T-helper 1 cell (primary cell): ENCODE results near the gene FANK1.
"Not testable (repeated sequence)": the region's sequence is repeated elsewhere in the genome, so short reads cannot be mapped to it uniquely, and the experiment has no call there.

Experiments used
- DNase-seq, 5 donors: peaks; one replicate each; pipeline ENCODE4 v3.0.0-alpha.2; 2012 to 2020

Gene FANK1

GRCh38 chr10:125933693-125934092 is 37.3 kb downstream of the FANK1 start:
- no peak for DNase-seq

- no peak for DNase-seq
Observed at GRCh38 chr10:125936331-125936730, 40.0 kb downstream of the FANK1 start.

DNA sequence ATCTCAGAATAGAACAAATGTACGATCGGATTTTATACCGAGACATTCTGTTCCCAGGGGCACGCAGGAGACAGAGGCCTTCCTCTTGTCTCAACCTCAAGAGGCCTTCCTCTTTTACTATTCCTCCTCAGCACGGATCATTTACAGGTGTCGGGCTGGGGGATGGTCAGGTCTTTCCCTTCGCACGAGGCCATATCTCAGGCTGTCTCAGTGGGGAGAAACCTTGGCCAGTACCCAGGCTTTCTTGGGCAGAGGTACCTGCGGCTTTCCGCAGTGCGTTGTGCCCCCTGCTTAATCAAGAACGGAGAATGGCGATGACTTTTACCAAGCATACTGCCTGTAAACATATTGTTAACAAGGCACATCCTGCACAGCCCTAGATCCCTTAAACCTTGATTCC is 44.2 kb downstream of the FANK1 start:
- no peak for DNase-seq

DNA sequence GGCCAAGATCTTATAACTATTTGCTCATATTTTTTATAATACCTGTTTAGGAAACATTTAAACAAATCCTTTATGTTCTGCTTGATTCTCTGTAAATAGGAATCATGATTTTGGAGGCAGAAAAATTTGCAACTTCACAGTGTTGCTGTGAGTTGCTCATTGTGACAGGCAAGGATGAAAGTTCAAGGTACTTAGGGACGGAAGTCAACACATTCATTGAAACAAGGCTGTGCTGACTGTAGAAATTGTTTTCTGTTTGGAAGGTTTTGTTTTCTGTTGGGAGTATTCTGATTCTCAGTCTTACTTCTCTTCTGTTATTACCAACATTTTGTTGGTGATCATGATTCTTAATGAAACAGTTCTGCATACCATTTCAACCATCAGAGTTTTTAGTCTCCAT is 54.9 kb downstream of the FANK1 start:
- no peak for DNase-seq

DNA sequence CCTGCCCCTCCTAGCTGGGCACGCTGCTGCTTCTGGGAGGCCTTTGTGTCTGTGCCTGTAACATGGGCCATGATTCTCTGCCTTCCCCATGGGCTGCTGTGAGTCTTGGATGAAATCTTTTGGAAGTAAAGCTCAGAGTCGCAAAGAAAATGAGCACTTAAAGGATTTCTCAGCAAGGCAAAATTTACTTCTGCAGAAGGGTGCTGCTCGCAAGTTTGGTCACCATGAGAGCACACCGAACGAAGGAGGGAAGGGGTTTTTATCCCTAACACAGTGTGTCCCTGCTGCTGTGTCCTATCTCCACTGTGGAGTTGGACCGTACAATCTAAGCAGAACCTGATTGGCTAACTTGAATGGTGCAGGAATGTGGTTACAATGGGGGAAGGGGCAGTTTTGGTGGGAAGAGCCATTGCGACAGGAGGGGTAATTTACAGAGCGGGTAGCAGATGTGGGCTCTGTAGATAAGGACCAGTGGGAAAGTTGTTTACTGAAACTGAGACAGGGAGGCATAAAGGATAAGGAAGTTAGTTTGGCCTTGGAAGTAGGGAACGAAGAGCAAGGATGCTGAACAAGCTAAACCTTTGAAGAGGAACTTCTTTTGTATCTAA is 57.5 kb downstream of the FANK1 start:
- DNase-seq, result no peak

DNA sequence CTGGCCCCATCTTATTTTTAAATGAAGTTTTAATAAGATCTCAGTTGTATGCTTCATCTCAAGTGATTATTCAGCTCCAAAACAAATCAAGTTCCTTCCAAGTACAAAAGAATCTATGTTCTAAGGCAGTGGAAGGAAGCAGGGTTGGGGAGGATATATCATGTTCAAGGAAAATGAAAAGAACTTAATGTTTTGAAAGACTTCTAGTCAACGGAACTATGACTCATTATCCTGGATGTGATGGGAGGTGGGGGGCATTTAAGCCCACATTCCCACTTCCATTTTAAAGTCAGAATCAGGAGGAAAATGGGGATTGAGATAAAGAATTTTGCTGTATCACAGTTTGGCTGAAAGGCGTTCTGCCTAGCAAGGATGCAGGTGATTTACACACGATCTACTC is 59.4 kb downstream of the FANK1 start:
- no peak for DNase-seq

GRCh38 chr10:125961743-125962142 is 65.4 kb downstream of the FANK1 start:
- DNase-seq, result no peak

DNA sequence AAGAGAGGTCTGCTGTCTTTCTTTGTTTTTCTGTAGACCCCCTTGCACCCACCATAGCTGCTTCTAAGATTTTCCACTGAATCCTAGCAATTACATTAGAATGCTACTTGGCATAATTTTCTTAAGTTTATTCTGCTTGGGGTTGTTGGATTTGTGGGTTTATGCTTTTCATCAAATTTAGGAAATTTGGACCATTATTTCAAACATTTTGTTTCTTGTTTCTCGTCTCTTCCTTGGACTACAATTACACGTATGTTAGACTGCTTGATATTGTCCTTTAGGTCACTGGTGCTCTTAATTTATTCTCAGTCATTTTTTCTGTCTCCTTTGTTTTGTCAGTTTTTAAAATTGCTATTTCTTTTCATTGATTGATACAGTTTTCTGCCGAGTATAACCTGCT is 65.8 kb downstream of the FANK1 start:
- no peak for DNase-seq

DNA sequence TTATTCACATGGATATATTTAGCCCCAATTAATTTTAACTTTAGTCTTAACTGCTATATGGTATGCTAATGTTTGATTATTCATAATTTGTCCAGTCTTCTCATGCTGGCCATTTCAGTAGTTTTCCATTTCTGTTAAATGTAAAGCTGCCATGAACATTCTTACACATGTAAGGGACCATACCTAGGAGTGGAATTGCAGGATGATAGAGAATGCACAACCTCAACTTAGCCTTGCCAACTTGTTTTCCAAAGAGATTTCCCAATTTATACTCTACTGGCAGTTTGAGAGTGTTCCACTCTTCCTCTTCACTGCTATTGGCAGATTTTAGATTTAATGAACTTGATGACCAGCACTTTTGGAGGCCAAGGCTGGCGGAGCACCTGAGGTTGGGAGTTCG is 68.2 kb downstream of the FANK1 start:
- no peak for DNase-seq

DNA sequence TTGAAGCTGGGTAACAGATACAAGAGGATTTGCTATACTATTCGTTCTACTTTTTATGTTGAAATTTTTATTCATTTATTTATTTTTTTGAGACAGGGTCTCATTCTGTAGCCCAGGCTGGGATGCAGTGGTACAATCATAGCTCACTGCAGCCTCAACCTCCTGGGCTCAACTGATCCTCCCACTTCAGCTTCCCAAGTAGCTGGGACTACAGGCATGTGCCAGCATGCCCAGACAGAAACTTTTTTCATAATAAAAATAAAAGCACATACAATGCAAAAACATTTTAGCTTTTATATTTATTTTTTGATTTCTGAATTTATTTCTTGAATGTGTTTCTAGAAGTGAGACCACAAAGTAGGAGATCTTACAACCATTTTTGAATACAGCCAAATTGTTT is 71.2 kb downstream of the FANK1 start:
- no peak for DNase-seq

DNA sequence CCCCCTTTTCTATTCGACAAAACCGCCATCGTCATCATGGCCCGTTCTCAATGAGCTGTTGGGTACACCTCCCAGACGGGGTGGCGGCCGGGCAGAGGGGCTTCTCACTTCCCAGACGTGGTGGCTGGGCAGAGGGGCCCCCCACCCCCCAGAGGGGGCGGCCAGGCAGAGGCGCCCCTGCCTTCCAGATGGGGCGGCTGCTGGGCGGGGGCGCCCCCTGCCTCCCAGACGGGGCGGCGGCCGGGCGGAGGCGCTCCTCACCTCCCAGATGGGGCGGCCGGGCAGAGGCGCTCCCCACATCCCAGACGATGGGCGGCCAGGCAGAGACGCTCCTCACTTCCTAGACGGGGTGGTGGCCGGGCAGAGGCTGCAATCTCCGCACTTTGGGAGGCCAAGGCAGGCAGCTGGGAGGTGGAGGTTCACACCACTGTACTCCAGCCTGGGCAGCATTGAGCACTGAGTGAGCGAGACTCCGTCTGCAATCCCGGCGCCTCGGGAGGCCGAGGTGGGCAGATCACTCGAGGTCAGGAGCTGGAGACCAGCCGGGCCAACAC is 73.8 kb downstream of the FANK1 start:
- not testable (repeated sequence) for DNase-seq

DNA sequence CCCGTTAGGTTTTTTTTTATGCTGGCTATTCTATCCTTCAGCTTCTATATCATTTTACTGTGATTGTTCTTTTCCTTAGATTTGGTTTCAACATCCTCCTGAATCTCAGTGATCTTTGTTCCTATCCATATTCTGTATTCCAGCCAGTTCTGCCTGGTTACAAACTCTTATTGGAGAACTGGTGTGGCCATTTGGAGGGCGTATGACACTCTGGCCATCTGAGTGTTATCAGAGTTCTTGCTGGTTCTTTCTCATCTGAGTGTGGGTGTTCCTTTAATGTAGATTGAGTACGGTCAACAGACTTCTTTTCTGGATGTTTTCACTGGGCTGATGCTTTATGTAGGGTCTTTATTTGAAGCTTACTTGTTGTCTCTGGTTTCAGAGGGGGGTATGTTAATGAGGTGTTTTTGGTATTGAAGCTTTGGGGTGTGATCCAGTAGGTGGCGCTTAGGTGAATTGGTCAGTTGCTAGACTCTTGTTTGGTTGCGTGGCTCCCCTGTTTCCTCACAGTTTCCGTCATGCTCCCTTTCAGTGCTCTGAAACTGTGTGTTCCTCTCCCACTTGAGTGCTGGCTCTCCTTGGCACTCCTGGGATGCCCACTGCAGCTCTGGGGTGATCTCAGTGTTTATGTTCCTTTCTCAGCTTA is 80.7 kb downstream of the FANK1 start:
- no peak for DNase-seq

DNA sequence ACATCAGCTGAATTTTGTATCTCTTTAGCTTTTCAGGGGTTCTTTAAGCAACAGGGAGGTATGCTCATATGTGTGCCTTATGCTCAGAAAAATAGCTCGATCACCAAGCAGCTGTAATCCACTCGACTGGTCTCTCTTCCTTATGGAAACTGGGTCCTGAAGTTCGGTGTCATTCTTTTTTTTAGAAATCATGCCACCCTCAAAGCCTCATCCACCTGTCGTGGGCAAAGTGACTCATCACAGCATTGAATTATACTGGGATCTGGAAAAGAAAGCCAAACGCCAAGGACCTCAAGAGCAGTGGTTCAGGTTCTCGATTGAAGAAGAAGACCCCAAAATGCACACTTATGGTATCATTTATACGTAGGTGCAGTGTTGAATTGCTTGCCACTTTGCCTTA is 83.6 kb downstream of the FANK1 start:
- DNase-seq, result no peak

DNA sequence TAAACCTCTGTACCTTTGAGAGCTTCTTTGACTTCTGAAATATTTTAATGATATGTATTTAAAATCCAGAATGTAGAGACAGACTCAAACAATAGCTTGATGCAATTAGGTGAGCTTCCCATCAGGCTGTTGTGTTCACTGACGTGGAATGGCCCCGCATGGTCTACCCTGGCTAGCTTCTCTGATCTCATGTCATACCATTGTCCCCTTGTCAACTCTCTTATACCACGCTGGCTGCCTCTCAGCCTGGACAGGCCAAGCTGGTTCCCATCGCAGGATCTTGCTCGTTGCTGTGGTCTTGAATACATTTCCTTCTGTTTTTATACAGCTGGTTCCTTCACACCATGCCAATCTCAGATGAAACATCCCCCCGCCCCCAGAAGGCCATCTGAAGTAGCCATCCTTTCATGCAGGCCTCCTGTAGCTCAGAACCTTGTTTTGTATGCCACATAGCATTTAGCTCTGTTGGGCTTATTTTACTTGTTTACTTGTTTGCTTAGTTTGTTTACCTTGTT is 84.2 kb downstream of the FANK1 start:
- DNase-seq, result no peak

- DNase-seq, result peak in 2 of 5 donors; percentile 14 to 28
Observed at GRCh38 chr10:125982260-125982948, 86.0 kb downstream of the FANK1 start.

- DNase-seq, result no peak
Observed at GRCh38 chr10:125983161-125983560, 86.8 kb downstream of the FANK1 start.

- no peak for DNase-seq
Observed at GRCh38 chr10:125983656-125984055, 87.3 kb downstream of the FANK1 start.

DNA sequence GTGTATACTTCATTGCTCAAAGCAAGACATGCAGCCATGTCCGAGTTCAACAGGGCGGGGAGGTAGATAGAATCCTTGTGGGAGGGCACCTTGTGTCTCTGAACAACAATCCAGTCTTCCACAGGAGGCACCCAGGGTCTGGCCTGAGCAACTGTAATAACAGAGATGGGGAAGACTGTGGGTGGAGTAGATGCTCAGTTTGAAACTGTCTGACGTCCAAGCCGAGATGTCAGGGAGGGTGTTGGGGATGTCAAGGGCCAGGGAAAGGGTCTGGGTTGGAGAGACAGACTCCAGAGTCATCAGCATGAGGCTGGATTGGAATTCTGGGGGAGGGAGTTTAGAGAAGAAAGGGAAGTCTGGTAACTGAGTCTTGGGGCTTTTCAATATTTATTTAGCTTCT is 88.0 kb downstream of the FANK1 start:
- DNase-seq, result no peak

DNA sequence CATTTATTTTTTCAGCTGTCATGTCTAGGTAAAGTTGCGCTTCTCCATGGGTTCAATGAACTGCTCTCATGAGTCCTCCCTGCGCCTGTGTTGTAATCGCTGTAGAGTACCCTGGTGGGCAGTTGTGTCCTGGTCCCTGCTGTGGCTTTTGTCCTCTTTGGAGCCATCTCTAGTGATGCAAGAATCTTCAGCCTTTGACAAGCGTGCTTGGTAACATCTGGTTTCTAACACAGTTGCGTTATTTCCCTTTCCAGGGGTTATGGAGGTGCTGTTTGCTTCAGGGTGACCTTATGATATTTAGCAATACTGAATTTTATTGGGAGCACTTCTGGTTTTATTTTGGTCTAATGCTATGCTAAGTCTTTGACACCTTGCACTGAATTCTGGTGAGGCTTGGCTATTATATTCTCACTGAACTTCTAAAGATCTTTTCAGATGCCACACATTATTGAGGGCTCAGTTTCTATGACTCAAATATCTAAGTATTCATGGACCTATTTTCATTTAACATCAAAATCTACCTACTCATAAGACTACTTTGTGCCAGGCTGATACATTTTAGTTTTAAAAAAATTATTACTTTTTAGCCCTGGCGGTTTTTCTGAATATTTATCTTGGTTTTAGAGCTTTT is 88.6 kb downstream of the FANK1 start:
- DNase-seq, result no peak

GRCh38 chr10:125985557-125986240 is 89.3 kb downstream of the FANK1 start:
- DNase-seq, result no peak

- no peak for DNase-seq
Observed at GRCh38 chr10:125989791-125990190, 93.4 kb downstream of the FANK1 start.

DNA sequence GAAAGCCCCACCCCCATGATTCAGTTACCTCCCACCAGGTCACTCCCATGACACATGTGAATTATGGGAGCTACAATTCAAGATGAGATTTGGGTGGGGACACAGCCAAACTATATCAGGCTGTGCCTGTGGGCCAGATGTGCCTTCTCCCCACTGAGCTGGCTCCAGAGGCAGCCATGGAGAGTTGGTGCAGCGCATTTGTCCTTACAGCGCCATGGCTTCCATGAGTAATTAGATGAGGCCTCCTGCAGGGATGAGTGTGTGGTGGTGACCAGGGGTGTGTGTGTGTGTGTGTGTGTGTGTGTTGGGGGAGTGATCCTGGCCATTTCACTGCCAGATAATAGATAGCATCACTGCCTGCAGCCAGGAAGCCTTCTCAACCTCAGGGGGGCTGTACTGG is 94.6 kb downstream of the FANK1 start:
- no peak for DNase-seq

- DNase-seq, result no peak
Observed at GRCh38 chr10:125991392-125991791, 95.0 kb downstream of the FANK1 start.
